ENCODE data around the gene SLC35C1. TPM values are rescaled to one million over a fixed set of nuclear protein-coding genes. Genes with fewer than 3 reads are reported as not detected.

SLC35C1 gene
- total RNA-seq, 4 donors from 2014 or later = 11.2 to 15.8 (median 14.0) TPM

DNA sequence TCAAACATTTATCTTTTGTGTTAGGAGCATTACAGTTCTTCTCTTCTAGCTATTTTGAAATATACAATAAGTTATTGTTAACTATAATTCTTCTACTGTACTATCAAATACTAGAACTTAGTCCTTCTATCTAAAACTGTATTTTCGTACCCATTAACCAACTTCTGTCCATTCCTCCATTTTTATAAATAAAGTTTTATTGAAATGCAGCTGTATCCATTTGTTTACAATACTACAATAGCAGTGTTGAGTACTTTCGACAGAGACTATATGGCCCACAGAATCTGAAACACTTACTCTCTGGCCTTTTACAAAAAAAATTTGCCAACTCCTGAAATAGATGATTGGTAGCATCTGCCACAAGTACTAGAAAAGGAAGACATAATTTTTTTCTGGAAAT, 4.7 kb upstream of the SLC35C1 start:
- WGBS, 2 donors = 93 to 94% methylated on average over 2 of the region's 2 CpGs
- no peaks in the 10 kb centered on the region for H3K36me3 ChIP-seq
- H3K4me3 ChIP-seq (replicated peaks in 1 of 3) = no peak overlapping the region
- no peaks in the 10 kb centered on the region for H3K9me3 ChIP-seq
- peaks cover 0 to 4% of the 10 kb centered on the region in 2 donors for H3K4me1 ChIP-seq
- no peaks in the 10 kb centered on the region for H3K27me3 ChIP-seq
- no peak for DNase-seq
- TF ChIP-seq POLR2A (IDR thresholded peaks at IDR 0.05) = no peak
- no peak for TF ChIP-seq CTCF (IDR thresholded peaks at IDR 0.05)
- intact Hi-C loops (cut with DNase I) = loop anchor here (10.0 kb wide), 1 partner anchor 115 kb away; the partner anchor contains the start of gene PEX16
- no peak overlapping the region for H3K27ac ChIP-seq

DNA sequence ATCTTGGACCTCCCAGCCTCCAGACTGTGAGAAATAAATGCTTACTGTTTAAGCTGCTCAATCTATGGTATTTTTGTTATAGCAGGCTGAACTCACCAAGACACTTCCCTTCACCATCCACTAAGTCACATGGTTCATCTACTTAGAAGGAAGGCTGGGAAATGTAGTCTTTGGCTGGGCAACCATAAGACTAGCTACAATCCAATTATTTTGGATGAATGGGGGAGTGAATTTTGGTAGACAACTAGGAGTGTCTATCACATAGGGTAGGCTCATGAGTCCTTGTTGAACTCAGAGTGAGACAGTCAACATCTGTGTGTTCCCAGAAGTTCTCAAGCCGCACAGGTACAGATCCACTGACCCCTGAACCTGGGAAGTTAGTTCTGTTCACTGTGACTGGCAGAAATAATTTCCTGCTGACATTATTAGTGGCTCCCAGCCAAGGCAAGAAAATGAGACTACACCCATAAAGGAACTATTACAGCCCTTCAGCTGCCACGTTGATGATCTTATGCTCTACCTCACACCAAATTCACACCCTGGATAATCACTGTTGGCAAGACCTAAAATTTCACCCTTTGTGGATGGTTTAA, 3.1 kb upstream of the SLC35C1 start:
- 79 to 87% methylated on average over 2 of the region's 2 CpGs for WGBS, 2 donors
- TF ChIP-seq POLR2A (IDR thresholded peaks at IDR 0.05) (no peak), CTCF (IDR thresholded peaks at IDR 0.05) (no peak)
- intact Hi-C loops (cut with DNase I) = loop anchor here (10.0 kb wide), 1 partner anchor 113 kb away; the partner anchor contains the start of gene PEX16
- H3K36me3 ChIP-seq = no peaks in the 10 kb centered on the region
- no peak overlapping the region for H3K27ac ChIP-seq
- peaks cover 14 to 18% of the 10 kb centered on the region in 2 donors for H3K4me1 ChIP-seq
- no peaks in the 10 kb centered on the region for H3K9me3 ChIP-seq
- no peak overlapping the region for H3K4me3 ChIP-seq (replicated peaks in 1 of 3)
- H3K27me3 ChIP-seq = no peaks in the 10 kb centered on the region
- DNase-seq = no peak

DNA sequence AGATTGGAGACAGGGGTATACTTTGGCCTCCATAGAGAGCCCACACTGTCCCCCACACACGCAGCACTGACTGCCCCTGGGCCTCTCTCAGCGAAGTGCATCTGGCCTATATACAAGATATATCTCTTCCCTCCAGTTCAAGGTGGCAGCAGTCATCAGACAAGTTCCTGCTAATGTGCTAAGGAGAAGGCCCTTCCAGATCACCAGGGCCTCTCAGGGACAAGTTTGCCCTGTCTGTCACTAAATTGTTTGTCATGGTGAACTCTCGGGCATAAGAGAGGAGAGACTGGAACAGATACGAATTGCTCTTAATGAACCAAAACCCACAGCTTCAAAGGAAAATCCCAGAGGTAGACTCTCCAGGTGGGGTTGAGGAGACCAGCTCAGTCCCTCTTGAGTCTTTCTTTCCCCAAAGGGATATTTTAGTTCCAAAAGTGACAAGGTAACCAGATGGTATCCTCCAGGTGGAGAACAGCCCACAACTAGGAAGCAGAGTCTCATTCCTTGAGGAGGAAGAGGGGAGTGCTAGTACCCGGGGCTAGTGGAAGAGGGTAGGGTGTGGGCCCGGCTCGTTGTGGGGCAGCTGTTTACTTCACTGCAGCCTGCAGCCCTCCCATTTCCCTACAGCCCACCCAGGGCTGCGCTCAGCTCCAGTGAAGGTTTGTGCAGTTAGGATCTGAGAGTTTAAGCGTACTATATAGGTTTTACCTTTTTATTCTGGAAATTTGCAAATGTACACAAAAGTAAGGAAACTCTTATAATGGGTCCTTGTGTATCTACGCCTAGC, 2.2 kb upstream of the SLC35C1 start:
- Histone ChIP-seq H3K4me1 (peaks cover 20 to 27% of the 10 kb centered on the region in 2 donors), H3K27ac (no peak overlapping the region), H3K27me3 (no peaks in the 10 kb centered on the region), H3K36me3 (no peaks in the 10 kb centered on the region), H3K4me3 (replicated peaks in 1 of 3) (no peak overlapping the region), H3K9me3 (no peaks in the 10 kb centered on the region)
- TF ChIP-seq POLR2A (IDR thresholded peaks at IDR 0.05) = no peak
- no peak for TF ChIP-seq CTCF (IDR thresholded peaks at IDR 0.05)
- no peak for DNase-seq
- WGBS, 2 donors = 98 to 100% methylated on average over 9 to 10 of the region's 10 CpGs
- intact Hi-C loops (cut with DNase I) = loop anchor here (10.0 kb wide), 1 partner anchor 112 kb away; the partner anchor contains the start of gene PEX16

DNA sequence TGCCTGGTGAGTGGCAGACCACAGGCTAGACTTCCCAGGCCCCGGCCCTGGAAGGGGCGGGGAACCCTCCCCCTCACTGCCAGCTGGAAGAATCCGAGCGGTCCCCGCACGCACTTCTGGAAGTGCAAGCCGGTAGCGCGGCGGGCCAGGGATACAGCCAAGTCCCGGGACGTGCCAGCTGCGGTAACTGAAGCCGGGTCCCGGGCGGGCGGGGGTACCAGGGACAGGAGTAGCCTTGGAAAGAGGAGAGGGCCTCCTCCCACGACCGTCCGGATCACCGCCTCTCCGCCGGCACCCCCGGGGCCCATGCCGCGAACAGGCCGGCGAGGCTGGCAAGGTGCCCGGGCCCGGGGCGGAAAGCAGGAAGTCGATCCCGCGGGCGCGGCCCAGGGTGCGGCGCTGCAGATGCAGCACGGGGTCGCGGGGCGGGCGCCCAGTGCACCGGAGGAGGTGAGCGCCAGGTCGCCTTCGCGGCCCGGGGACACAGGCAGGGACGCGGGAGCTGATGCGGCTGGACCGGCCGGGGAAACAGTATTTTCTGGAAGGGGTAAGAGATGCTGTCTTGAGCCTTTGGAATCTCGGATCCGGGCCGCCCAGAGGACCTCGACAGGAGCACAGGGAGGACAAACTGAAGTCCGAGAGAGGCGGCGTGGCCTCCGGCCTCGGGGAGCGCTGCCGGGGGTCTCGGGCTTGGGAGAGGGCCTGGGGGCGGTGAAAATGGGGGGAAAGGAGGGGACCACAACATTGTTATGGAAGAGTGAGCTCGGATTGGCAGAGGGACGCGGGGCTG, 783 bp upstream of the SLC35C1 start:
- H3K27ac ChIP-seq = peak overlapping the region; percentile 67 to 83 (median 79)
- H3K4me3 ChIP-seq (replicated peaks in 1 of 3) = peak overlapping the region; percentile 85 to 92 (median 89)
- peak in 1 of 2 donors; percentile 5 for TF ChIP-seq POLR2A (IDR thresholded peaks at IDR 0.05)
- no peak for TF ChIP-seq CTCF (IDR thresholded peaks at IDR 0.05)
- H3K36me3 ChIP-seq = no peaks in the 10 kb centered on the region
- peak; percentile 82 to 83 for DNase-seq
- H3K27me3 ChIP-seq = no peaks in the 10 kb centered on the region
- H3K4me1 ChIP-seq = peaks cover 25 to 35% of the 10 kb centered on the region in 2 donors
- intact Hi-C loops (cut with DNase I) = loop anchor here (10.0 kb wide), 1 partner anchor 111 kb away; the partner anchor contains the start of gene PEX16
- no peaks in the 10 kb centered on the region for H3K9me3 ChIP-seq
- 0 to 1% methylated on average over 16 to 39 of the region's 70 CpGs for WGBS, 2 donors
